Suprapubic skin (tissue), 4 donors: Measurements from ENCODE around the gene MMD. TPM values are rescaled to one million over a fixed set of nuclear protein-coding genes. Genes with fewer than 3 reads are reported as not detected.

ENCODE experiments used
- DNase-seq, 2 donors: peaks; one replicate each; pipeline ENCODE4 v3.0.0-alpha.2; 2019; ENCODE audit warnings: low spot score in 2 of 2
- H3K27ac ChIP-seq: fragments of 200-600 bp; sonication (generic); one replicate; pipeline ENCODE4 v1.5.1; 2019
- H3K27me3 ChIP-seq: fragments of 200-600 bp; sonication (generic); one replicate; pipeline ENCODE4 v1.5.1; 2019
- H3K36me3 ChIP-seq: fragments of 200-600 bp; sonication (generic); one replicate; pipeline ENCODE4 v1.5.1; 2019
- H3K4me1 ChIP-seq: fragments of 200-600 bp; sonication (generic); one replicate; pipeline ENCODE4 v1.5.1; 2019
- H3K4me3 ChIP-seq: fragments of 200-600 bp; sonication (generic); one replicate; pipeline ENCODE4 v1.5.1; 2019; ENCODE audit warnings: mild to moderate bottlenecking
- H3K9me3 ChIP-seq: fragments of 200-600 bp; sonication (generic); one replicate; pipeline ENCODE4 v1.5.1; 2019
- EP300 ChIP-seq: sonication (generic); formaldehyde crosslinking; IDR thresholded peaks from one replicate; pipeline ENCODE4 v1.6.1; 2017; ENCODE audit warnings: antibody characterized with exemption
- POLR2A ChIP-seq, 2 donors: fragments of 450-650 bp; IDR thresholded peaks; one replicate each; pipeline ENCODE4 v1.6.1; 2017; ENCODE audit warnings: antibody characterized with exemption in 2 of 2, mild to moderate bottlenecking in 2 of 2, moderate library complexity in 2 of 2
- POLR2AphosphoS5 ChIP-seq, 3 donors: sonication (generic); formaldehyde crosslinking; IDR thresholded peaks; one replicate each; pipeline ENCODE4 v1.6.1; 2017; ENCODE audit warnings: antibody characterized with exemption in 3 of 3
- WGBS: methylation state at CpG from one replicate; pipeline ENCODE4 v1.1.5; 2018; 5-methylcytosine and 5-hydroxymethylcytosine counted together
- total RNA-seq, 4 donors: library from RNA; depleted of rRNA; stranded (reverse); fragments of >200 nt; gene quantifications; one replicate each; pipeline ENCODE4 v1.1.0, GENCODE V29; 2016
- TF ChIP-seq, protein P1 (sequence below), 2 donors: fragments of 200-600 bp in 1 of 2; fragments of 450-650 bp in 1 of 2; sonication (generic) in 1 of 2; IDR thresholded peaks; one replicate each; pipeline ENCODE4 v1.5.1; 2016 to 2019; ENCODE audit warnings: antibody characterized with exemption in 2 of 2, mild to moderate bottlenecking in 1 of 2, moderate library complexity in 1 of 2

The MMD gene
- total RNA-seq, 4 donors from 2014 or later: 7.8 to 14.1 (median 9.4) TPM

DNA sequence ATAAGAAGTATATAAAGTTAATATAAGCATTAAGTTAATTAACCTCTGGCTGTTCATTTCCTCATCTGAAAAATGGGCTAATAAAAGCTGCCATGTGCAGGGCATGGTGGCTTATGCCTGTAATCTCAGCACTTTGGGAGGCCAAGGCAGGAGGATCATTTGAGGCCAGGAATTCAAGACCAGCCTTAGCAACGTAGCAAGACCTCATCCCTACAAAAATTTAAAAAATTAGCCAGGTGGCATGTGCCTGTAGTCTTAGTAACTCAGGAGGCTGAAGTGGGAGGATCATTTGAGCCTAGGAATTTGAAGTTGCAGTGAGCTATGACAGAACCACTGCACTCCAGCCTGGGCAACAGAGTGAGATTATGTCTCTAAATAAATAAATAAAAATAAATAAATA, 40.6 kb upstream of the MMD start:
- Histone ChIP-seq H3K4me1 (peaks cover 4% of the 10 kb centered on the region), H3K27me3 (peaks cover 3% of the 10 kb centered on the region), H3K36me3 (no peaks in the 10 kb centered on the region), H3K9me3 (no peaks in the 10 kb centered on the region), H3K27ac (no peak overlapping the region), H3K4me3 (no peak overlapping the region)
- 80% methylated on average over 1 of the region's 1 CpG for WGBS
- DNase-seq: no peak
- TF ChIP-seq POLR2A (IDR thresholded peaks at IDR 0.05): no peak
- TF ChIP-seq, protein P1, sequence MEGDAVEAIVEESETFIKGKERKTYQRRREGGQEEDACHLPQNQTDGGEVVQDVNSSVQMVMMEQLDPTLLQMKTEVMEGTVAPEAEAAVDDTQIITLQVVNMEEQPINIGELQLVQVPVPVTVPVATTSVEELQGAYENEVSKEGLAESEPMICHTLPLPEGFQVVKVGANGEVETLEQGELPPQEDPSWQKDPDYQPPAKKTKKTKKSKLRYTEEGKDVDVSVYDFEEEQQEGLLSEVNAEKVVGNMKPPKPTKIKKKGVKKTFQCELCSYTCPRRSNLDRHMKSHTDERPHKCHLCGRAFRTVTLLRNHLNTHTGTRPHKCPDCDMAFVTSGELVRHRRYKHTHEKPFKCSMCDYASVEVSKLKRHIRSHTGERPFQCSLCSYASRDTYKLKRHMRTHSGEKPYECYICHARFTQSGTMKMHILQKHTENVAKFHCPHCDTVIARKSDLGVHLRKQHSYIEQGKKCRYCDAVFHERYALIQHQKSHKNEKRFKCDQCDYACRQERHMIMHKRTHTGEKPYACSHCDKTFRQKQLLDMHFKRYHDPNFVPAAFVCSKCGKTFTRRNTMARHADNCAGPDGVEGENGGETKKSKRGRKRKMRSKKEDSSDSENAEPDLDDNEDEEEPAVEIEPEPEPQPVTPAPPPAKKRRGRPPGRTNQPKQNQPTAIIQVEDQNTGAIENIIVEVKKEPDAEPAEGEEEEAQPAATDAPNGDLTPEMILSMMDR (IDR thresholded peaks at IDR 0.05): no peak
- TF ChIP-seq POLR2AphosphoS5 (IDR thresholded peaks at IDR 0.05): no peak
- TF ChIP-seq EP300: no peak

DNA sequence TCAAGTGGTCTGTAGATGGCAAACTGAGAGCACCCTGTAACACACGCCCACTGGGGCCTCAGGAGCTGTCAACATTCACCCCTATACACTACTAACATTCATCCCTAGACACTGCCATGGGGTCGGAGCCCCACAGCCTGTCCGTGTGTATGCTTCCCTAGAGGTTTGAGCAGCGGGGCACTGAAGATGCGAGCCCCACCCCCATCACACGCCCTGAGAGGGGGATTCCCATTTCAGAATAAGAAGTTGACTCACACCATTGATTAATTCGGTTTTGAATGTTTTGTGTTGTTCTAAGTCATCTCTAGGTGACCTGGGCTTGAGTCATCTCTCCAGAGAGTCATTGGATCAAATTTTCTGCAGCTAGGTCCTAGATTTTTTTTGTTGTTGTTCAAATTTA, 37.3 kb upstream of the MMD start:
- WGBS: 64% methylated on average over 7 of the region's 7 CpGs
- TF ChIP-seq EP300 (no peak), POLR2AphosphoS5 (IDR thresholded peaks at IDR 0.05) (no peak), POLR2A (IDR thresholded peaks at IDR 0.05) (no peak)
- TF ChIP-seq, protein P1 (IDR thresholded peaks at IDR 0.05): no peak
- H3K9me3 ChIP-seq: no peaks in the 10 kb centered on the region
- DNase-seq: no peak
- H3K4me1 ChIP-seq: peaks cover 7% of the 10 kb centered on the region
- no peaks in the 10 kb centered on the region for H3K36me3 ChIP-seq
- H3K4me3 ChIP-seq: no peak overlapping the region
- H3K27me3 ChIP-seq: peaks cover 3% of the 10 kb centered on the region
- no peak overlapping the region for H3K27ac ChIP-seq

DNA sequence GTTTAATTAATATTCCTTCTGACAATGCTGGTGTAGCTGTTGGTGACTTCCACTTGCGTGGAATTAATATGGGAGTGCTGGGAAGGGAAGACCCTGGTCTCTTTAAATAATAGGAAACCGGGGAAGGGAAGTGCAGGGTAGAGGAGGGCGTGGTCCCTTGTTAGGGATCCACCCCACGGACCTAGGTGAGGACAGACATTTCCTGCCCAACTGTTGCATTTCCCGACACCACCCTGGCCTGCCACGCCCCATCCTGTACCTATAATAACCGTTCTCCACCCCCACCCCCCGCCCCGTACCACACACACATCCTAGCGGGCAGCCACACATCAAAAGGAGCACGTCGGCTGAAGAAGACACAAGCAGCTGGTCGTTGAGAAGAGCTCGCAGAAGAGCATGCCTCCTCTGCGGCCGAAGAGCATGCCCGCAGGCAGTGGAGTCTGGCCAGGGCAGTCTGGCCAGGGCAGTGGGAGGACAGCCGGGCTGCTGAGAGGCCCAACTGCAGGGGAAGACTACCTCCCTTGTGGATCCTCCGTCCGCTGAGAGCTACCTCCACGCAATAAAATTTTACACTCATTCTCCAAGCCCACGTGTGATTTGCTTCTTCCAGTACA, 36.8 kb upstream of the MMD start:
- Histone ChIP-seq H3K27ac (no peak overlapping the region), H3K4me3 (no peak overlapping the region), H3K27me3 (peaks cover 3% of the 10 kb centered on the region), H3K36me3 (no peaks in the 10 kb centered on the region), H3K4me1 (peaks cover 7% of the 10 kb centered on the region), H3K9me3 (no peaks in the 10 kb centered on the region)
- TF ChIP-seq POLR2A (IDR thresholded peaks at IDR 0.05) (no peak), EP300 (no peak), POLR2AphosphoS5 (IDR thresholded peaks at IDR 0.05) (no peak)
- TF ChIP-seq, protein P1 (IDR thresholded peaks at IDR 0.05): no peak
- no peak for DNase-seq
- 86% methylated on average over 22 of the region's 22 CpGs for WGBS

DNA sequence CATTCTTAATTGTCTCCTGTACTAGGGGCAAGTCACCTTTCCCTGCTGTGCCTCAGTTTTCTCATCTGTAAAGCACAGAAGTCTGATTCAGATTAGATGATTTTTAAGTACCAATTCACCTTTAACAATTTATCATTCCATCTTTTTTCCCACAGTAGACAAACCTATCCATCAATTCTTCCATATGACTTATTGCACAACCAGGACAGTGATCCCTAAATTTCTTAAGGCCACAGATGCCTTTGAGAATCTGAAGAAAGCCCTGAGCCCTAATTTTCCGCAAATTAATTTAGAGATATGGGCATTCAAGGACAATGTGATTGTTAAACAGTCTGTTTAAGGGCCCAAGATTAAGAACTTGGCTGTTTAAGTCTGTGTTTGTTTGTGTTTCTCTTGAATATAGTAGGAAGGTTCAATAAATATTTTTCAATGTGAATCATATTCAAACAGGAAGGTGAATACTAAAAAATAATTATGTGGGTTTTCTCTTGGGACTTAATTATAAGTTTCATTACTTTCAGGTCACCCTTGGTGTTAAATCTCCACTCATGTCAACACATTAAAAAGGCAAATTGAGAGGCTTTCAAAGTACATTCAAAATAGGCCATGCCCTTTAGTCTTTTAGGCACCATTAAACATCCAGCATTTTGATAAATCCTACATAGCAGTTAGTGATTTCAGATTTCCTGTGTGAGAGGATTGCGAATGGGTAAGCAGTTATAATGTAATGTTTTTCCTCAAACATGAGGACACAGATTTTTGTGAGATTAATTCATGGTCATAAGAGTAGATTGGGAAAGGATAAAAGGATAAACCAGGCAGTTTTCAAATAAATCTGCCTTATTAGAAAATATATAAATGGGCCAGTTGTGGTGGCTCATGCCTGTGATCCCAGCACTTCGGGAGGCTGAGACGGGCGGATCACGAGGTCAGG, 34.9 kb upstream of the MMD start:
- TF ChIP-seq EP300: no peak
- TF ChIP-seq POLR2AphosphoS5 (IDR thresholded peaks at IDR 0.05): no peak
- no peak for TF ChIP-seq POLR2A (IDR thresholded peaks at IDR 0.05)
- TF ChIP-seq, protein P1 (IDR thresholded peaks at IDR 0.05): no peak
- Histone ChIP-seq H3K27ac (no peak overlapping the region), H3K27me3 (peaks cover 3% of the 10 kb centered on the region), H3K4me3 (no peak overlapping the region), H3K36me3 (no peaks in the 10 kb centered on the region), H3K4me1 (peaks cover 7% of the 10 kb centered on the region), H3K9me3 (no peaks in the 10 kb centered on the region)
- no peak for DNase-seq
- 86% methylated on average over 6 of the region's 6 CpGs for WGBS

DNA sequence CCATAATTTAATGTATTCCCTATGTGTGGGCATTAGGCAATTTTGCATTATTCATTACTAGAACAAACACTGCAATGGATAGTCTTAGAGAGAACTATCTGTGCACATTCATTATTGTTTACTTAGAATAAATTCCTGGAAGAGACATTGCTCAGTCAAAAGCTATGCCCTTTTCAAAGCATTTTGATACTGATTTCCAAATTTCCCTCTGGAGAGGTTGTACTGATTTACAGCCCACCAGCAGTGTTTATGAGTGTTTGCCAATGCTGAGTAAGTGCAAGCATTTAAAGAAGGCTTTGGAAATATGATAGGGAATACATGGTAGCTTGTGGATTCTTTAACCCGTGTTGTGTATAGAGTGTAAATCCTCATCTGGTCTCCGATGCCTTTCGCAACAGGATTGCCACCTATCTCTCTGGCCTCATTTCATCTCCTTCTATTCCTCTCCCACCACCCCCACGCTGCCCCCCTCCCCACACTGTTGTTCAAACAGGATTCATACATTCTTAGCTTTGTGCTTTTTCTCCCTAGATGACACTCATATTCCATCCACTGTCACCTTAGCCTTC, 33.4 kb upstream of the MMD start:
- H3K27ac ChIP-seq: no peak overlapping the region
- 56% methylated on average over 4 of the region's 4 CpGs for WGBS
- no peak for DNase-seq
- H3K4me1 ChIP-seq: peaks cover 7% of the 10 kb centered on the region
- no peaks in the 10 kb centered on the region for H3K9me3 ChIP-seq
- H3K36me3 ChIP-seq: no peaks in the 10 kb centered on the region
- H3K27me3 ChIP-seq: peaks cover 3% of the 10 kb centered on the region
- TF ChIP-seq POLR2A (IDR thresholded peaks at IDR 0.05) (no peak), POLR2AphosphoS5 (IDR thresholded peaks at IDR 0.05) (no peak), EP300 (no peak)
- TF ChIP-seq, protein P1 (IDR thresholded peaks at IDR 0.05): no peak
- no peak overlapping the region for H3K4me3 ChIP-seq
